ENCODE results near the gene TTC3. TPM values are rescaled to one million over a fixed set of nuclear protein-coding genes. Genes with fewer than 3 reads are reported as not detected.

Gene TTC3
- total and polyA plus RNA-seq, 2 donors (not counting 1 experiment from before 2014, with no cell fraction given) = 42.0 to 163 TPM

DNA sequence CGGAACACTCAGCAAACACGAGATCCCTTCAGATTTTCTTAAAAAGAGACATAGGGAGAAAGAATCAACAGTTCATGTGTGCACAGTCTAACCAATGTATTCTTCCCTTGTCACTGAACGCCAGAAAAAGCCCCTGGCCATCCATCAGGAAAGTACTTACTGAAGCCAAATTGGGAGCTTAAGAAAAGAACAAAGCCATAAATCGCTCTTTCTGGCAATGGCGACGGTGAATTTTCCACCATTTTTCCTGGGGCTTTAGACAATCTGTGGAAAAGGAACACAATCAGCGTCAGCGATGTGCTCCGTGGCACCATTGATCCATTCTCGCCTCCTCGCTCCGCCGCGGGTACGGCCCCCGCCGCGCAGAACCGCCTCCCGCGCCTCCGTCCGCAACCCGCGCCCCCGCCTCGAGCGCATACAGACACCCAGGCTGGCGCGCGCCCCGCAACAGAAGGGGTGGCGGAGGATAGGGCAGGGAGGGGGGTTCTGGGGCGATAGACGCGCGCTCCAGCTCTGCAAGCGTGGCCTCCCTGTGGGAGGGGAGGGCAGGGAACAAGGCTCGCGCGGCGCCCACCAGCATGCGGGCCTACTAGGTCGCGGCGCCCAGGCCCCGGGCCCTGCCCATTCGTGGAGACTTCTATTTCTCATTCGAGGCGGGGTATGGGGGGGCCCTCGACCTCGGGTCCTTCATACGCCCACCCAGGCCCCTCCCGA, 623 bp upstream of the TTC3 start:
- Mint-ChIP-seq H3K4me3 (peak overlapping the region; percentile 88), H3K4me1 (peaks cover 40% of the 10 kb centered on the region), H3K9me3 (ENCODE audit: insufficient read depth) (no peaks in the 10 kb centered on the region), H3K27me3 (no peaks in the 10 kb centered on the region), H3K27ac (peak overlapping the region; percentile 95)
- under 1% methylated on average over 48 of the region's 54 CpGs for WGBS (ENCODE audit: insufficient coverage)
- no peak for DNase-seq
- peak overlapping the region; percentile 85 for H2AFZ ChIP-seq (ENCODE audit: insufficient read depth, low read depth, low read length, poor library complexity, severe bottlenecking)
- ChIA-PET POLR2A (interaction anchor here (0.7 to 1.0 kb wide), 2 partner anchors 83 to 808 kb away, joined by 3 to 4 read pairs; no protein-coding TSS in a partner anchor), CTCF (no interaction called here)
- H3K27ac ChIP-seq (ENCODE audit: low read length in 2 of 2) = peak overlapping the region; percentile 96 to 98
- TF ChIP-seq, protein P1, sequence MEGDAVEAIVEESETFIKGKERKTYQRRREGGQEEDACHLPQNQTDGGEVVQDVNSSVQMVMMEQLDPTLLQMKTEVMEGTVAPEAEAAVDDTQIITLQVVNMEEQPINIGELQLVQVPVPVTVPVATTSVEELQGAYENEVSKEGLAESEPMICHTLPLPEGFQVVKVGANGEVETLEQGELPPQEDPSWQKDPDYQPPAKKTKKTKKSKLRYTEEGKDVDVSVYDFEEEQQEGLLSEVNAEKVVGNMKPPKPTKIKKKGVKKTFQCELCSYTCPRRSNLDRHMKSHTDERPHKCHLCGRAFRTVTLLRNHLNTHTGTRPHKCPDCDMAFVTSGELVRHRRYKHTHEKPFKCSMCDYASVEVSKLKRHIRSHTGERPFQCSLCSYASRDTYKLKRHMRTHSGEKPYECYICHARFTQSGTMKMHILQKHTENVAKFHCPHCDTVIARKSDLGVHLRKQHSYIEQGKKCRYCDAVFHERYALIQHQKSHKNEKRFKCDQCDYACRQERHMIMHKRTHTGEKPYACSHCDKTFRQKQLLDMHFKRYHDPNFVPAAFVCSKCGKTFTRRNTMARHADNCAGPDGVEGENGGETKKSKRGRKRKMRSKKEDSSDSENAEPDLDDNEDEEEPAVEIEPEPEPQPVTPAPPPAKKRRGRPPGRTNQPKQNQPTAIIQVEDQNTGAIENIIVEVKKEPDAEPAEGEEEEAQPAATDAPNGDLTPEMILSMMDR (IDR thresholded peaks at IDR 0.05) = no peak
- no peak for TF ChIP-seq EZH2 (IDR thresholded peaks at IDR 0.05; ENCODE audit: borderline replicate concordance, insufficient read depth, low read depth, low read length, poor library complexity, severe bottlenecking)
- no peaks in the 10 kb centered on the region for H3K9me3 ChIP-seq (ENCODE audit: control extremely low read depth in 1 of 3, control insufficient read depth in 2 of 3, insufficient read depth in 1 of 3, low read length in 2 of 3)
- ATAC-seq (ENCODE audit: low read depth) = peak; percentile 43
- H3K4me2 ChIP-seq (replicated peaks; ENCODE audit: low read depth, low read length, poor library complexity, severe bottlenecking) = peak overlapping the region; percentile 89
- peak overlapping the region; percentile 93 for H3K9ac ChIP-seq (ENCODE audit: low read length)
- peaks cover 22 to 23% of the 10 kb centered on the region in 2 donors for H3K4me1 ChIP-seq (ENCODE audit: control insufficient read depth in 2 of 2, insufficient read depth in 2 of 2, low read length in 2 of 2)
- peak overlapping the region; percentile 70 to 87 (median 79) for H3K4me3 ChIP-seq (ENCODE audit: control extremely low read depth in 1 of 5, extremely low read depth in 1 of 5, insufficient read depth in 1 of 5, low read depth in 2 of 5, low read length in 4 of 5)
- intact Hi-C loops (cut with micrococcal nuclease) = loop anchor here (2.0 to 10.0 kb wide), 6 partner anchors 106 to 918 kb away; partner anchors contain the start of genes DOP1B, DYRK1A and HLCS
- H3K79me2 ChIP-seq (ENCODE audit: control insufficient read depth, insufficient read depth, low read length) = peaks cover 56% of the 10 kb centered on the region
- no peaks in the 10 kb centered on the region for H3K27me3 ChIP-seq (replicated peaks in 1 of 4; ENCODE audit: control extremely low read depth in 1 of 4, control insufficient read depth in 3 of 4, insufficient read depth in 4 of 4, low read length in 3 of 4)
- peaks cover 12% of the 10 kb centered on the region for H4K20me1 ChIP-seq (ENCODE audit: control insufficient read depth, insufficient read depth, low read length, poor library complexity, severe bottlenecking)
- peaks cover 0 to 13% of the 10 kb centered on the region in 2 experiments for H3K36me3 ChIP-seq (replicated peaks in 1 of 2; ENCODE audit: control extremely low read depth in 1 of 2, control insufficient read depth in 1 of 2, extremely low read depth in 1 of 2, insufficient read depth in 2 of 2, low read length in 1 of 2)

Data from B cell (primary cell).